H9 (cell line): ENCODE data around the gene GRAP2. TPM values are rescaled to one million over a fixed set of nuclear protein-coding genes. Genes with fewer than 3 reads are reported as not detected.
A peak's percentile ranks its signal among the peaks of the same experiment; 100 is the strongest.

Source experiments
- DNase-seq: peaks from one replicate; pipeline ENCODE4 v3.0.0-alpha.2; 2017
- H2AFZ ChIP-seq: one replicate; pipeline ENCODE4 v1.6.1; 2013; ENCODE audit warnings: mild to moderate bottlenecking, low read length, control low read depth, moderate library complexity
- H2AK5ac ChIP-seq: 2 replicates; pipeline ENCODE4 v1.6.1; 2013; ENCODE audit warnings: low read length, control low read depth, mixed read lengths; ENCODE audit not compliant: insufficient read length
- H2BK120ac ChIP-seq: one replicate; pipeline ENCODE4 v1.6.1; 2013; ENCODE audit warnings: low read depth, mild to moderate bottlenecking, low read length, control low read depth, inconsistent platforms; ENCODE audit not compliant: poor library complexity, severe bottlenecking
- H2BK12ac ChIP-seq: 2 replicates; pipeline ENCODE4 v1.6.1; 2013; ENCODE audit warnings: low read length, control low read depth, mixed read lengths, low read depth; ENCODE audit not compliant: insufficient read length
- H2BK15ac ChIP-seq: 2 replicates; pipeline ENCODE4 v1.6.1; 2013; ENCODE audit warnings: low read depth, low read length, control low read depth
- H2BK20ac ChIP-seq: one replicate; pipeline ENCODE4 v1.6.1; 2013; ENCODE audit warnings: low read depth, mild to moderate bottlenecking, low read length, control low read depth, inconsistent platforms; ENCODE audit not compliant: poor library complexity, severe bottlenecking
- H2BK5ac ChIP-seq: 2 replicates; pipeline ENCODE4 v1.6.1; 2013; ENCODE audit warnings: low read length, control low read depth, mixed read lengths; ENCODE audit not compliant: insufficient read length
- H3K14ac ChIP-seq: 2 replicates; pipeline ENCODE4 v1.6.1; 2013; ENCODE audit warnings: low read length, control low read depth; ENCODE audit not compliant: insufficient read depth
- H3K18ac ChIP-seq: 2 replicates; pipeline ENCODE4 v1.6.1; 2013; ENCODE audit warnings: low read depth, mild to moderate bottlenecking, mixed read lengths, low read length, control low read depth; ENCODE audit not compliant: insufficient read length
- H3K23ac ChIP-seq: 2 replicates; pipeline ENCODE4 v1.6.1; 2013; ENCODE audit warnings: low read length, control low read depth, mixed read lengths, low read depth; ENCODE audit not compliant: insufficient read length
- H3K23me2 ChIP-seq: 2 replicates; pipeline ENCODE4 v1.6.1; 2013; ENCODE audit warnings: low read depth, mild to moderate bottlenecking, mixed read lengths, low read length, control low read depth; ENCODE audit not compliant: insufficient read length, poor library complexity, severe bottlenecking
- H3K27ac ChIP-seq: 2 replicates; pipeline ENCODE4 v1.5.1; 2013; ENCODE audit warnings: low read length, control low read depth, mixed read lengths, low read depth; ENCODE audit not compliant: insufficient read length
- H3K27me3 ChIP-seq: 2 replicates; pipeline ENCODE4 v1.6.1; 2013; ENCODE audit warnings: low read length, control low read depth, inconsistent platforms; ENCODE audit not compliant: insufficient read depth
- H3K4ac ChIP-seq: 2 replicates; pipeline ENCODE4 v1.6.1; 2013; ENCODE audit warnings: low read depth, mild to moderate bottlenecking, control low read depth, inconsistent platforms, low read length, moderate library complexity
- H3K4me1 ChIP-seq: 2 replicates; pipeline ENCODE4 v1.6.1; 2013; ENCODE audit warnings: low read length, control low read depth, inconsistent platforms; ENCODE audit not compliant: insufficient read depth
- H3K4me2 ChIP-seq: 2 replicates; pipeline ENCODE4 v1.6.1; 2013; ENCODE audit warnings: low read length, control low read depth, mixed read lengths; ENCODE audit not compliant: insufficient read length, insufficient read depth
- H3K56ac ChIP-seq: 2 replicates; pipeline ENCODE4 v1.6.1; 2013; ENCODE audit warnings: low read depth, mild to moderate bottlenecking, mixed read lengths, low read length, control low read depth; ENCODE audit not compliant: insufficient read length
- H3K79me1 ChIP-seq: 2 replicates; pipeline ENCODE4 v1.6.1; 2013; ENCODE audit warnings: low read depth, mild to moderate bottlenecking, moderate library complexity, low read length, control low read depth, inconsistent platforms; ENCODE audit not compliant: insufficient read depth, poor library complexity, severe bottlenecking
- H3K79me2 ChIP-seq: 2 replicates; pipeline ENCODE4 v1.6.1; 2013; ENCODE audit warnings: low read length, control low read depth, inconsistent platforms; ENCODE audit not compliant: insufficient read depth
- H3K9ac ChIP-seq: 2 replicates; pipeline ENCODE4 v1.6.1; 2013; ENCODE audit warnings: low read length, control low read depth, mixed read lengths; ENCODE audit not compliant: insufficient read length; ENCODE audit errors: extremely low read depth
- H3K9me3 ChIP-seq: one replicate; pipeline ENCODE4 v1.6.1; 2013; ENCODE audit warnings: low read depth, low read length, inconsistent platforms; ENCODE audit not compliant: control insufficient read depth
- H3T11ph ChIP-seq: one replicate; pipeline ENCODE4 v1.6.1; 2013; ENCODE audit warnings: mild to moderate bottlenecking, low read length, control low read depth, inconsistent platforms
- H4K20me1 ChIP-seq: one replicate; pipeline ENCODE4 v1.6.1; 2013; ENCODE audit not compliant: control insufficient read depth, insufficient read length, insufficient read depth
- H4K5ac ChIP-seq: 2 replicates; pipeline ENCODE4 v1.6.1; 2013; ENCODE audit warnings: low read depth, mild to moderate bottlenecking, mixed read lengths, low read length, control low read depth; ENCODE audit not compliant: insufficient read length
- H4K8ac ChIP-seq: replicated peaks from 2 replicates; pipeline ENCODE4 v1.6.1; 2013; ENCODE audit warnings: low read length, control low read depth, mixed read lengths, low read depth; ENCODE audit not compliant: insufficient read length
- H4K91ac ChIP-seq: 2 replicates; pipeline ENCODE4 v1.6.1; 2013; ENCODE audit warnings: low read depth, mild to moderate bottlenecking, moderate library complexity, mixed read lengths, low read length, control low read depth; ENCODE audit not compliant: insufficient read length
- H3K27ac Mint-ChIP-seq, 3 experiments: 2 replicates in 2 of 3; 3 replicates in 1 of 3; pipeline ENCODE4 v1.8.0; 2020 to 2021; ENCODE audit warnings: mixed read lengths in 3 of 3, mild to moderate bottlenecking in 1 of 3, moderate library complexity in 1 of 3
- H3K27me3 Mint-ChIP-seq: 2 replicates; pipeline ENCODE4 v1.8.0; 2021; ENCODE audit warnings: low read depth, mild to moderate bottlenecking, moderate library complexity, mixed read lengths
- H3K36me3 Mint-ChIP-seq, 3 experiments: 2 replicates in 2 of 3; 3 replicates in 1 of 3; pipeline ENCODE4 v1.8.0; 2020 to 2021; ENCODE audit warnings: low read depth in 3 of 3, mixed read lengths in 3 of 3; ENCODE audit not compliant: insufficient read depth in 1 of 3
- H3K4me1 Mint-ChIP-seq, 2 experiments: 2 replicates each; pipeline ENCODE4 v1.8.0; 2020; ENCODE audit warnings: mixed read lengths in 2 of 2
- H3K4me3 Mint-ChIP-seq, 2 experiments: 2 replicates in 1 of 2; 3 replicates in 1 of 2; pipeline ENCODE4 v1.8.0; 2020 to 2021; ENCODE audit warnings: mild to moderate bottlenecking in 2 of 2, mixed read lengths in 2 of 2, moderate library complexity in 1 of 2
- H3K9me3 Mint-ChIP-seq, 2 experiments: 2 replicates in 1 of 2; 3 replicates in 1 of 2; pipeline ENCODE4 v1.8.0; 2020; ENCODE audit warnings: mild to moderate bottlenecking in 2 of 2, mixed read lengths in 2 of 2, moderate library complexity in 1 of 2
- CTCF ChIP-seq: fragments of 200-600 bp; sonication (generic); conservative IDR thresholded peaks from 3 replicates; pipeline ENCODE4 v1.8.0; 2021; ENCODE audit warnings: antibody characterized with exemption, mild to moderate bottlenecking
- WGBS: extraction: QIAGEN DNeasy Blood & Tissue Kit; methylation state at CpG from one replicate; pipeline ENCODE4 v1.1.7; 2013; ENCODE audit warnings: missing lambda C conversion rate, low lambda C conversion rate, mixed read lengths; ENCODE audit not compliant: insufficient read length; ENCODE audit errors: extremely low coverage; 5-methylcytosine and 5-hydroxymethylcytosine counted together
- total RNA-seq: library from RNA; stranded (reverse); gene quantifications from 2 replicates; pipeline ENCODE4 v1.2.1, GENCODE V29; 2021

GRAP2 gene
- total RNA-seq, 1 experiment from 2014 or later: not detected

- no CpG with 5 or more reads among the region's 18 CpGs for WGBS
- Histone ChIP-seq H3K18ac (no peak overlapping the region), H4K91ac (no peak overlapping the region), H3K79me2 (no peaks in the 10 kb centered on the region), H2AK5ac (no peak overlapping the region), H4K5ac (no peak overlapping the region), H3K9me3 (no peaks in the 10 kb centered on the region), H2BK12ac (no peak overlapping the region), H2AFZ (no peak overlapping the region), H4K8ac (no peak overlapping the region), H3K14ac (no peak overlapping the region), H3K4me2 (no peak overlapping the region), H3K79me1 (no peaks in the 10 kb centered on the region), H3K27me3 (no peaks in the 10 kb centered on the region), H3K9ac (no peak overlapping the region), H2BK5ac (no peak overlapping the region), H2BK120ac (no peak overlapping the region), H3K23ac (no peak overlapping the region), H3K56ac (no peak overlapping the region), H3T11ph (no peak overlapping the region), H3K4ac (no peak overlapping the region), H3K4me1 (no peaks in the 10 kb centered on the region; the same call in 1 of the 2 replicates), H2BK20ac (no peak overlapping the region), H4K20me1 (no peaks in the 10 kb centered on the region), H3K27ac (no peak overlapping the region), H3K23me2 (no peaks in the 10 kb centered on the region), H2BK15ac (no peak overlapping the region)
- no peak for DNase-seq
- TF ChIP-seq CTCF: no peak
- Mint-ChIP-seq H3K27ac (peak overlapping the region in 1 of 3 experiments; percentile 23; a peak in 1 of 7 replicates), H3K36me3 (no peaks in the 10 kb centered on the region), H3K9me3 (no peaks in the 10 kb centered on the region), H3K27me3 (peaks cover 8% of the 10 kb centered on the region), H3K4me3 (no peak overlapping the region), H3K4me1 (peaks cover 8 to 14% of the 10 kb centered on the region in 2 experiments; a peak in 3 of 4 replicates)
Measured at GRCh38 chr22:39924286-39924685, 23.4 kb downstream of the GRAP2 start.
